Measurements from ENCODE around the gene DDX24.

DNA sequence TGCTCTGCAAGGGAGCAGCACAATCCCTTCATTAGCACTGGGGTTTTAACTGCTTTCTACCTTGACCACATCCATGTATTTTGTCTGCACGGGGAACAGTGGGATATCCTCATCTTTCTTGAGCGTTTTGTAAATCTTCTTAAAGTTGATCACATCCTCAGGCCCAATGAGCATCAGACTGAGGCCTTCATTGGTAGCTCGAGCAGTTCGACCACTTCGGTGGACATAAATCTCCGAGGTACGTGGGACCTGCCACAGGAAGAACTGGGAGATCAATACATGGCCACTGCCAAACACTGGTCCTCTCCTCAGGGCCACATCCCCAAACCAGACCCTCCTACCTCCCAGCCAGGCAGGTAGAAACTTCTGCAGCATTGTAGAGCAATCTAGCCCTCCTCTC, 26.1 kb downstream of the DDX24 start:
- TF ChIP-seq, protein P1, sequence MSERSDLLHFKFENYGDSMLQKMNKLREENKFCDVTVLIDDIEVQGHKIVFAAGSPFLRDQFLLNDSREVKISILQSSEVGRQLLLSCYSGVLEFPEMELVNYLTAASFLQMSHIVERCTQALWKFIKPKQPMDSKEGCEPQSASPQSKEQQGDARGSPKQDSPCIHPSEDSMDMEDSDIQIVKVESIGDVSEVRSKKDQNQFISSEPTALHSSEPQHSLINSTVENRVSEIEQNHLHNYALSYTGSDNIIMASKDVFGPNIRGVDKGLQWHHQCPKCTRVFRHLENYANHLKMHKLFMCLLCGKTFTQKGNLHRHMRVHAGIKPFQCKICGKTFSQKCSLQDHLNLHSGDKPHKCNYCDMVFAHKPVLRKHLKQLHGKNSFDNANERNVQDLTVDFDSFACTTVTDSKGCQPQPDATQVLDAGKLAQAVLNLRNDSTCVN (CRISPR knock-in tag; IDR thresholded peaks at IDR 0.05) = no peak
- TF ChIP-seq, protein P2, sequence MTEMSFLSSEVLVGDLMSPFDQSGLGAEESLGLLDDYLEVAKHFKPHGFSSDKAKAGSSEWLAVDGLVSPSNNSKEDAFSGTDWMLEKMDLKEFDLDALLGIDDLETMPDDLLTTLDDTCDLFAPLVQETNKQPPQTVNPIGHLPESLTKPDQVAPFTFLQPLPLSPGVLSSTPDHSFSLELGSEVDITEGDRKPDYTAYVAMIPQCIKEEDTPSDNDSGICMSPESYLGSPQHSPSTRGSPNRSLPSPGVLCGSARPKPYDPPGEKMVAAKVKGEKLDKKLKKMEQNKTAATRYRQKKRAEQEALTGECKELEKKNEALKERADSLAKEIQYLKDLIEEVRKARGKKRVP (CRISPR knock-in tag; IDR thresholded peaks at IDR 0.05) = no peak
- TF ChIP-seq RB1 (IDR thresholded peaks at IDR 0.05; ENCODE audit: low read depth) (no peak), POLR2A (conservative IDR thresholded peaks at IDR 0.05) (no peak), SAP30 (IDR thresholded peaks at IDR 0.05; ENCODE audit: borderline replicate concordance, insufficient read depth, low read depth, low read length, poor library complexity, severe bottlenecking) (no peak), MEF2A (IDR thresholded peaks at IDR 0.05; ENCODE audit: control insufficient read depth, low read depth, low read length) (no peak), CHD1 (IDR thresholded peaks at IDR 0.05; ENCODE audit: low read length) (no peak), EZH2 (IDR thresholded peaks at IDR 0.05; ENCODE audit: borderline replicate concordance, low read depth, low read length) (no peak)
- TF ChIP-seq, protein P3, sequence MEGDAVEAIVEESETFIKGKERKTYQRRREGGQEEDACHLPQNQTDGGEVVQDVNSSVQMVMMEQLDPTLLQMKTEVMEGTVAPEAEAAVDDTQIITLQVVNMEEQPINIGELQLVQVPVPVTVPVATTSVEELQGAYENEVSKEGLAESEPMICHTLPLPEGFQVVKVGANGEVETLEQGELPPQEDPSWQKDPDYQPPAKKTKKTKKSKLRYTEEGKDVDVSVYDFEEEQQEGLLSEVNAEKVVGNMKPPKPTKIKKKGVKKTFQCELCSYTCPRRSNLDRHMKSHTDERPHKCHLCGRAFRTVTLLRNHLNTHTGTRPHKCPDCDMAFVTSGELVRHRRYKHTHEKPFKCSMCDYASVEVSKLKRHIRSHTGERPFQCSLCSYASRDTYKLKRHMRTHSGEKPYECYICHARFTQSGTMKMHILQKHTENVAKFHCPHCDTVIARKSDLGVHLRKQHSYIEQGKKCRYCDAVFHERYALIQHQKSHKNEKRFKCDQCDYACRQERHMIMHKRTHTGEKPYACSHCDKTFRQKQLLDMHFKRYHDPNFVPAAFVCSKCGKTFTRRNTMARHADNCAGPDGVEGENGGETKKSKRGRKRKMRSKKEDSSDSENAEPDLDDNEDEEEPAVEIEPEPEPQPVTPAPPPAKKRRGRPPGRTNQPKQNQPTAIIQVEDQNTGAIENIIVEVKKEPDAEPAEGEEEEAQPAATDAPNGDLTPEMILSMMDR (IDR thresholded peaks at IDR 0.05 in 2 of 3, conservative IDR thresholded peaks at IDR 0.05 in 1 of 3; ENCODE audit: insufficient read depth in 2 of 3, low read depth in 1 of 3, low read length in 3 of 3) = no peak
